HG02623 (cell line): ENCODE measurements around the gene IL36B.

ENCODE experiments used
- ATAC-seq: cut with Tn5 transposase; IDR thresholded peaks from one replicate; pipeline ENCODE4 v1.9.1; 2021; ENCODE audit warnings: moderate library complexity; ENCODE audit not compliant: unreplicated experiment

The IL36B gene

DNA sequence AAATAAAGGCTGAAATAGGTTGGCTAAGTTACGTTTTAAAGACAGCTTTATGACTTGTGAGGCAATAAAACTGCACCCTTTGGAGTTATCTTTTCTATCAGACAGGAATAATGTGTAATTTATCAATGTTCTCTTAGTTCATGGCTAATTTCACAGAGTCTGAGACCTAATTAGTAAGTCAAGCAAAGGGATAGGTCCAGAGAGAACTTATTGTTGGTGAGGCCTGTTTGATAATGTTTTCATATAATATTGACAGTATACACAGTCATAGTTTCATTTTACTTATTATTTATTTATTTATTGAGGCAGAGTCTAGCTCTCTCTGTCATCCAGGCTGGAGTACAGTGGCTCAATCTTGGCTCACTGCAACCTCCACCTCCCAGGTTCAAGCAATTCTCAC is 4.5 kb upstream of the IL36B start:
- no peak for ATAC-seq

DNA sequence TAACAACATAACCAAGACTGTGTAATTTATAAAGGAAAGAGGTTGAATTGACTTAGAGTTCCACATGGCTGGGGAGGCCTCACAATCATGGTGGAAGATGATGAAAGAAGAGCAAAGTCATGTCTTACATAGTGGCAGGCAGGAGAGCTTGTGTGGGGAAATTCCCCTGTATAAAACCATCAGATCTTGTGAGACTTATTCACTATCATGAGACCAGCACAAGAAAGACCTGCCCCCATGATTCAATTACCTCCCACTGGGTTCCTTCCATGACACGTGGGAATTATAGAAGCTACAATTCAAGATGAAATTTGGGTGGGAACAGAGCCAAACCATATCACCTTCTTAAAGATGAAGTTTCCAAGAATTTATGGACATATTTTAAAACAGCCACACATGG is 3.9 kb upstream of the IL36B start:
- no peak for ATAC-seq

DNA sequence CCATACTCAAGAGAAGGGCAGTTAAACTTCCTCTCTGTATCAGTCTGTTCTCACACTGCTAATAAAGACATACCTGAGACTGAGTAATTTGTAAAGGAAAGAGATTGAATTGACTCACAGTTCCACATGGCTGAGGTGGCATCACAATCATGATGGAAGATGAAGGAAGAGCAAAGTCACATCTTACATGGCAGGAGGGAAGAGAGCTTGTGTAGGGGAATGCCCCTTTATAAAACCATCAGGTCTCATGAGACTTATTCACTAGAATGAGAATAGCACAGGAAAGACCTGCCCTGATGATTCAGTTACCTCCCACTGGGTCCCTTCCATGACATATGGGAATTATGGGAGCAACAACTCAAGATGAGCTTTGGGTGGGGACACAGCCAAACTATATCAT is 1.4 kb upstream of the IL36B start:
- ATAC-seq = no peak

DNA sequence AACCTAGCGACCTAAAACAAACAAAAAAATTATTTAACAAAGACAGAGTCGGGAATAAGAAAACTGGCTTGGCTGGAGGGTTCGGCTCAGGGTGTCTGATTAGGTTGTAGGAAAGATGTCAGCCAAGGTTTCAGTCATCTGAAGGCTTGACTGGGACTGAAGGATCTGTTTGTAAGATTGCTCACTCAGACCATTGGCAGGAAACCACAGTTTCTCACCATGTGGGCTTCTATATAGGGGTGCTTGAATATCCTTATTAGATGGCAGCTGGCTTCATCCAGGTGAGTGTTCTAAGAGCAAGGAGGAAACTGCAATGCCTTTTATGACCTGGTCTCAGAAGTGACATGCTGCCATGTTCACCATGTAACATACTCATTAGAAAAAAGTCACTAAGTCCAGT is 999 bp upstream of the IL36B start:
- no peak for ATAC-seq

DNA sequence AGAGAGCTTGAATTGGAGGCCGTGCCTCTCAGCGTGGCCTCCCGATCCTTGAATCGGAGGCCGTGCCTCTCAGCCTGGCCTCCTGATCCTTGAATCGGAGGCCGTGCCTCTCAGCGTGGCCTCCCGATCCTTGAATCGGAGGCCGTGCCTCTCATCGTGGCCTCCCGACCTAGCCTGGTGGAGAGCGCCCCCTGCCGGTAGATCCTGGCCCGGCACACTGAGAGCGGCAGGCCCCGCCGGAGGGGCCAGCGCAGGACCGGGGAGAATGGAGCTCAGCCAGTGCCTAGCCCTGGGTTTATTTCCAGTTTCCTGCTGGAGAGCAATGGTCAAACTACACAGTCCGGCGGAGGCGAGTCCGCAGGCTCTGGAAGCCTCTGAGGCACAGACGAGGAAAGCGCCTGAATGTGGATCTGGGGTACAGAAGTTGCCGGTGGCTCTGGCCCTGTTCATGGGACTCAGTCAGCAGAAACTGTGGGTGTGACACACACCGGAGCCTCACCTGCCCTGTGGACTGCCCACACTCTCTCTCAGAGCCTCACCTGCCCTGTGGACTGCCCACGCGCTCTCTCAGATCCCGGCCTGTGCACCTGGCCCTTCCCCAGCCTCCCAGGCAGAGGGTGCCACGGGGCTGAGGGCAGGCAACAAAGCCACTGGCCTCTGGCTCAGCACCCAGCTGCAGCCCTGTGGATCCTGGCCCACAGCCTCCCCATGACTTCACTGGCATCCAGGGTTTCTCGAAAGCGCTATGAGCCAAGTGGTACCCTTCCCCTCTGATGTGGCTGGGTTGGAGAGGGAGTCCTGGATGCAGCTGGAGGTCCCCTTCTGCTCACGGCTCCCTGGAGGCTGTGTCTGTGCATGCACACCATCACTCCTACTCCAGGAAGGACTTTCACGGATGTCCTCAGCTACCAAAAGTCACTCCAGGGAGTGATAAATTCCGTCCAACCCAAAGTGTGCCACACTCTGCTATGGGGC is 1.5 kb downstream of the IL36B start:
- no peak for ATAC-seq

- ATAC-seq = no peak
Observed at GRCh38 chr2:113046465-113046864, 6.2 kb downstream of the IL36B start.

GRCh38 chr2:113041871-113042270 is 10.8 kb downstream of the IL36B start:
- no peak for ATAC-seq

DNA sequence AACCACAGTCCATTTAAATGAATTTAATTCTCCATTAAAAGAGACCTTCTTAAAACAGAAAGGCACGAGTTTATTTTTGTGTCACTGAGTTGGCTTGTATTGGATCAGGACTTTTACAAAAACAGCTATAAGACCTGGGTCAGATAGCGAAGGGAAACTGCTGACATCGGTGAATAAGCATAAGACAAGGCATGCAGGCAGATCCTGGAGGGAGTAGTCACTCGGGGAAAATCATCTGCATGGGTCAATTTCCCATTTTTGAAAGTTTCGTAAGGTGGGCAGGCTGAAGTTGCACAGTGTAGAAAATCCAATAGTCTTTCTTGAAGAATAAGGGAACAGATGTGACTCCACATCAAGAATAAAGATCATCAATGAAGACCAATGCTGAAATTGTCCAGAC is 12.9 kb downstream of the IL36B start:
- ATAC-seq = no peak

GRCh38 chr2:113039158-113039557 is 13.5 kb downstream of the IL36B start:
- no peak for ATAC-seq

DNA sequence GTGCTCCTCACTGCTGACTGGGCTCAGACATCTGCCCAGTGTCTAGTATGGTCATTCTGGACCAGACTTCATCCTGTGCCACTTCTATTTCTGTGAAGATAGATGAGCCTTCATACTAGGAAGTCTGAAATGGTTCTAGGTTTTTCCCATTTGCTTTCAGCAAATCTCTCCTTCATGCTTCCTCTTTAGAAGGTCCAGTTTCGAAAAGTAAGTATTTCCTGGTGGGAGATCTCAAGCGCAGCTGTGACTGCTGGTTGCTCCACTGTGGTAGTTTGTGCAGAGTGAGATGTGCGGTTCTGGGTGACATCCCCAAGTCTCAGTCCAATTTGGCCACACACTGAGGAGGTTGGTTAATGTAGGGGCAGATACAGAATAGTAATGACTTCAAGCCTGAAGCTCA is 14.4 kb downstream of the IL36B start:
- ATAC-seq = no peak

- ATAC-seq = no peak
Observed at GRCh38 chr2:113036763-113037162, 15.9 kb downstream of the IL36B start.

GRCh38 chr2:113034016-113034415 is 18.7 kb downstream of the IL36B start:
- no peak for ATAC-seq

- no peak for ATAC-seq
Observed at GRCh38 chr2:113032737-113033136, 19.9 kb downstream of the IL36B start.

GRCh38 chr2:113028112-113028511 is 24.6 kb downstream of the IL36B start:
- ATAC-seq = no peak

GRCh38 chr2:113027691-113028090 is 25.0 kb downstream of the IL36B start:
- ATAC-seq = no peak

DNA sequence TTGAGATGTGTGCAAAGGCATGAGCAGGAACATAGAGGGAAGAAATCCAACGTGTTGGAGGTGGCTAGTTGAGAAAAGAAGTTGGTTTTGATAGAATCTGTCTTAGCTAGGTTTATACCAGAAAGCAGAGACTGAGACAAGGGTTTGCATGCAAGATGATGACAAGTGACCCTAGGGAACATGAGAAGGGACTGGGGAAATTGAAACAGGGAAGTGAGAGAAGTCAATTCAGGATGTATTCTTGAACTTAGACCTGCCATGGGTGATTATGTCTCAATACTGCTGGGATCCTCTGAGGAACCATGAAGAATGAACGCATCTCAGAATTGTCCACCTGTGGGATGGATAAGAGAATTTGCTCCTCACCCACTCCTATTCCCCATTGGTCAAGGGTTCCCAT is 26.9 kb downstream of the IL36B start:
- no peak for ATAC-seq

GRCh38 chr2:113024764-113025163 is 27.9 kb downstream of the IL36B start:
- no peak for ATAC-seq

GRCh38 chr2:113021312-113021711 is 31.4 kb downstream of the IL36B start:
- ATAC-seq = no peak

- no peak for ATAC-seq
Observed at GRCh38 chr2:113018509-113018908, 34.2 kb downstream of the IL36B start.

- ATAC-seq = no peak
Observed at GRCh38 chr2:113015655-113016054, 37.0 kb downstream of the IL36B start.

DNA sequence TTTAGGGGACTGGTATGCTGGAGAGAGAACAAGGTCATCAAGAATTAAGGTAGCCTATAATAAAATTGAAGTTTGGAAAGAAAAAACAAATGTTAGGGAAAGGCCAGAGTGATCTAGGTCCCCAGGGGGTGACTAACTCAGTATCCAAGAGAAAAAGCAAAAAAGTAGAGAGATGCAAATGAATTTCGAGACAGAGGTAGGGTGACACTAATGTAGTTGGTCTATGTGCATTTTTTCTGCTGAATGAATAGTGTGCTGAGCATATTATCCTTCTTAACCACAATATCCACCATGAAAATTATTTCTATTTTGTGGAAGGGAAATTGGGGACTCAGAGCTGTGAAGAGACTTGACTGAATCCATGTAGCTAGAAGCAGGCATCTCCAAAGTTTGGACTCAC is 37.6 kb downstream of the IL36B start:
- no peak for ATAC-seq

- no peak for ATAC-seq
Observed at GRCh38 chr2:113014067-113014466, 38.6 kb downstream of the IL36B start.

- ATAC-seq = no peak
Observed at GRCh38 chr2:113013336-113013661, 39.4 kb downstream of the IL36B start.
